ENCODE measurements around the gene TBX20.

Gene TBX20, protein sequence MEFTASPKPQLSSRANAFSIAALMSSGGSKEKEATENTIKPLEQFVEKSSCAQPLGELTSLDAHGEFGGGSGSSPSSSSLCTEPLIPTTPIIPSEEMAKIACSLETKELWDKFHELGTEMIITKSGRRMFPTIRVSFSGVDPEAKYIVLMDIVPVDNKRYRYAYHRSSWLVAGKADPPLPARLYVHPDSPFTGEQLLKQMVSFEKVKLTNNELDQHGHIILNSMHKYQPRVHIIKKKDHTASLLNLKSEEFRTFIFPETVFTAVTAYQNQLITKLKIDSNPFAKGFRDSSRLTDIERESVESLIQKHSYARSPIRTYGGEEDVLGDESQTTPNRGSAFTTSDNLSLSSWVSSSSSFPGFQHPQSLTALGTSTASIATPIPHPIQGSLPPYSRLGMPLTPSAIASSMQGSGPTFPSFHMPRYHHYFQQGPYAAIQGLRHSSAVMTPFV

DNA sequence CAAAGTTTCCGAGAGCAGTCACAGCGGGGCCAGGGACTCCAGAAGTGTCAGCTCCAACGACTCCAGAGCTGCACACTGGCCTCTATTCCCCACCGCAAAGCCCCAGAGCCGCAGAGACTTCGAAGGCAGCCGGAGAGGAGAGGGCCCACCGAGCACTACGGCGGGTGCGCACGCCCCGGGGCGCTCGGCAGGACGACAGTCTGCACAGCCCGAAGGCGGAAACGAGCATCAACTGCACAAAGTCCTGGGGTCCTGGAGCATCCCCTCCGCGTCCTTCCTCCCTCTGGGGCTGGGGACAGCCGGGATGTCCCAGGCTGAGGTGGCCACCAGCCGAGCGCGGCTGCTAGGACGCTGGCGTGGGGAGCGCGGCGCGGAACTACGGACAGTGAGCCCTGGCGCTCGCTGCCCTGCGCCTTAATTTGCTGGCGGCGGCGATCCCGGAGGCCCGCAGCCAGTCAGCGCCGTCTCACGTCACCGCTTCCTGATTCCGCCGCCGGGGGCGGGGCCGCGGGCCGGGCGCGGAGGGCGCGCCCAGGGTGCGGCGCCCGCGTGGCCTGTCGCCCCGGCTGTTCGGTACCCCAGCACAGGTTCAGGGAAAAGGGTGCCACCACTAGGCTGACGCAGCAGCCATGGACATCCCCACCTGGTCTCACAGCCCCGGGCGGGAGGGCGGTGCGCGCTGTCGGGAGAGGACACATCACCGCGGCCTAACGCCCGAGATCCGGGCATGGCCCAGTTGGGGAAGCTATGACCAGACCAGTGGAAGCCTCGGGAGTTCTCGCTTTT, at the start of gene TBX20:
TSS of gene TBX20 (minus strand) at position 391 of the 786 bp plus-strand sequence. CDS start 480 bp downstream, outside the sequence.
- DNase-seq (ENCODE audit: insufficient read length, low spot score) (peak; percentile 83), FAIRE-seq (no peak)
- TF ChIP-seq, protein P1, sequence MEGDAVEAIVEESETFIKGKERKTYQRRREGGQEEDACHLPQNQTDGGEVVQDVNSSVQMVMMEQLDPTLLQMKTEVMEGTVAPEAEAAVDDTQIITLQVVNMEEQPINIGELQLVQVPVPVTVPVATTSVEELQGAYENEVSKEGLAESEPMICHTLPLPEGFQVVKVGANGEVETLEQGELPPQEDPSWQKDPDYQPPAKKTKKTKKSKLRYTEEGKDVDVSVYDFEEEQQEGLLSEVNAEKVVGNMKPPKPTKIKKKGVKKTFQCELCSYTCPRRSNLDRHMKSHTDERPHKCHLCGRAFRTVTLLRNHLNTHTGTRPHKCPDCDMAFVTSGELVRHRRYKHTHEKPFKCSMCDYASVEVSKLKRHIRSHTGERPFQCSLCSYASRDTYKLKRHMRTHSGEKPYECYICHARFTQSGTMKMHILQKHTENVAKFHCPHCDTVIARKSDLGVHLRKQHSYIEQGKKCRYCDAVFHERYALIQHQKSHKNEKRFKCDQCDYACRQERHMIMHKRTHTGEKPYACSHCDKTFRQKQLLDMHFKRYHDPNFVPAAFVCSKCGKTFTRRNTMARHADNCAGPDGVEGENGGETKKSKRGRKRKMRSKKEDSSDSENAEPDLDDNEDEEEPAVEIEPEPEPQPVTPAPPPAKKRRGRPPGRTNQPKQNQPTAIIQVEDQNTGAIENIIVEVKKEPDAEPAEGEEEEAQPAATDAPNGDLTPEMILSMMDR (IDR thresholded peaks at IDR 0.05; ENCODE audit: insufficient read depth, missing control alignments): no peak

DNA sequence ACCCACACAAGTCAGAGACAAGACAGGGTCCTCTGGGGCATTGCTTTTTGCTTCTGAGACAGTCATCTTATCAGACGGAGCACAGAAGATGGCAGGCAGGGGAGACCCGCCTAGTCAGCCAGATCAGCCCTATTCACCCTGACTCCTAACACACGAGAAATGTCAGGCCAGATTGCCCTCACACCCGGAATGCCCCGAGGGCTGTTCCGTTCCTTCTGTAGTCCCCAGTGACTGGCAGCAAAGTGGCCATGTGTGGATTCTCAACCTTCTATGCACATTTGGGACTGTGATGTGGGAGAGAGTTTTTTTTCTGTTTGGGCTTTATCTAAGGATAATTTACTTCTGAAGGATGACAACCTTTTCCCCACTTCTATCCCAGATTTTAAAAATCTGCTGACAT, 35.5 kb upstream of the TBX20 start:
- TF ChIP-seq, protein P1 (IDR thresholded peaks at IDR 0.05; ENCODE audit: insufficient read depth, missing control alignments): no peak
- no peak for FAIRE-seq

DNA sequence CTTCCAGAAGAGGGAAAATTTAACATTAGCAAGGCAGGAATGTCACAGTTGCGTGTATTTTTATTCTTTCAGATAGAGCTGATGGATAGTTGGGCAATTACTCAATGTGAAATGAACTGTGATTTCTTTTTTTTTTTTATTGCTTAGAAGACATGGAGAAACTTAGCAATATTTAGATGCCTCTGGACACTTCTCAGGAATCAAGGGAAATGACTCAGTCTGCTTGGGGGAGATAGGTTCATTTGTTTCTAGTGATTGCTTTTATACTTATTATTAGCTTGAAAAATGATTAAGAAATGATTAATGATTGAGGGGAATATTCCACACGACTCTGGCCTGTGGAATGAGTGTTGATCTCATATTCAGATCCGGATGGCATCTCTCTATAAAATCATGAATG, 33.1 kb upstream of the TBX20 start:
- TF ChIP-seq, protein P1 (IDR thresholded peaks at IDR 0.05; ENCODE audit: insufficient read depth, missing control alignments): no peak
- DNase-seq (ENCODE audit: insufficient read length, low spot score) (no peak), FAIRE-seq (no peak)

More for the DNA sequence above, 35.5 kb upstream of the TBX20 start:
- DNase-seq (ENCODE audit: insufficient read length, low spot score): no peak

DNA sequence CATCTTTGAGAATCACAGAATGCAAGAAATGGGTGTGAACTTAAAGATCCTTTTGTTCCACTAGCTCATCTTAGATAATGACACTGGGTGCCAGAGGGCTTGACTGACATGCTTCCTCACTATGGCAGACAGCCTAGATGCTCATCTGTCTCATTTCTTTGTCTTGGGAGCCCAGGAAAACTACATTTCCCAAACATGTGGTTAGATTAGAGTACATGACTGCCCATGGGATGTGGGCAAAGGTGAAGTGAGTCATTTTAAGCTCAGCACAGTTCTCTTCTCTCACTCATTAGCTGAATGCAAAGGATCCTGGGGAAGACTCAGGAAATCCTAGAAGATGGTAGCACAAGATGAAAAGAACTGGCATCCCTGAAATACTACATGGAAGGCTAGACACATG, 32.5 kb upstream of the TBX20 start:
- DNase-seq (ENCODE audit: insufficient read length, low spot score) (no peak), FAIRE-seq (no peak)
- TF ChIP-seq, protein P1 (IDR thresholded peaks at IDR 0.05; ENCODE audit: insufficient read depth, missing control alignments): no peak

DNA sequence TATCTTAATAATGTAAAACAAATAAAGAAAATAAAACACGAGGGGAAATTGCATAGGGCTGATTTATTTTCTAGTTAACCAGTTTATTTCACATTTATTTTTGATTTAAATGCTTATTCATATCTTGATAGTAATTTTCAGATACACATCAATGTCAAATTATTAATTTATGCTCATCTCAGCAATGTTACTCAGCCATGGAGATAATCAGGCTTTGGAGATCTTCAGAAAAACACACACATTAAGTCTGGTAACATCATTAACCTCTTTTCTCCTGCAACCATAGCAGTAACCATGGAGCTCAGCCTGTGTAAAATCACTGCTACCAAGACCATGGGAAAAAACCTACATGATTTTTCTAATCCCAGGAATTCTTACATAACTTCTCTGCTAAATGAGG, 31.9 kb upstream of the TBX20 start:
- FAIRE-seq (no peak), DNase-seq (ENCODE audit: insufficient read length, low spot score) (no peak)
- TF ChIP-seq, protein P1 (IDR thresholded peaks at IDR 0.05; ENCODE audit: insufficient read depth, missing control alignments): no peak

DNA sequence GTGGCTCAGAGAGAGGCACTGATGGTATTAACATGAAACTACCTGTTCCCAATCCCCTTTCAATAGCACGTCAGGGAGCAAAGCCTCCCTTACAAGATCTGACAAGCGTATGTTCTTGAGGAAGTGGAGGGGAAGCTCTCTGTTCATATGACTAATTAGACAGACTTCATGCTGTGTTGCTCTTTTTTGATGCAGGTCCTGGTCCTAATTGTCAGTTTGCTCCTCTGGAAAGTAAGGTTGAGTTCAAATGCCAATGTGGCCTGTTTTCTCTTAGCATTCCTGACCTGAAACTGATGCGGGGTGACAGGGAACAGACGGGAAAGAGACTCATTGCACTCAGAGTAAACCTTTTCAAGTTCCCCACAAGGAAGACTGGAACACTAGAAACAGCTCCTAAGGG, 27.0 kb upstream of the TBX20 start:
- DNase-seq (ENCODE audit: insufficient read length, low spot score) (no peak), FAIRE-seq (no peak)

More for the DNA sequence above, 27.0 kb upstream of the TBX20 start:
- TF ChIP-seq, protein P1 (IDR thresholded peaks at IDR 0.05; ENCODE audit: insufficient read depth, missing control alignments): no peak

Data from D721Med (cell line).